IMR-90 (cell line): ENCODE measurements around the gene PAQR9.

Experiments
- CHD1 ChIP-seq: IDR thresholded peaks from 2 replicates; pipeline ENCODE4 v1.6.1; 2012; ENCODE audit warnings: low read depth, low read length, improper control_type of control experiment
- RAD21 ChIP-seq: IDR thresholded peaks from 2 replicates; pipeline ENCODE4 v1.6.1; 2012; ENCODE audit warnings: low read length, improper control_type of control experiment
- SMC3 ChIP-seq: fragments of 150-350 bp; IDR thresholded peaks from 2 replicates; pipeline ENCODE4 v1.6.1; 2016; ENCODE audit warnings: low read depth, mild to moderate bottlenecking, antibody characterized with exemption, low read length, moderate library complexity
- TF ChIP-seq, protein P1 (sequence below): conservative IDR thresholded peaks from 2 replicates; pipeline ENCODE4 v1.5.1; 2012; ENCODE audit warnings: mild to moderate bottlenecking, low read depth, low read length, improper control_type of control experiment
- TF ChIP-seq, protein P2 (sequence below): fragments of 150-350 bp; IDR thresholded peaks from 2 replicates; pipeline ENCODE4 v1.6.1; 2017; ENCODE audit warnings: mild to moderate bottlenecking, antibody characterized with exemption, low read length, low read depth

DNA sequence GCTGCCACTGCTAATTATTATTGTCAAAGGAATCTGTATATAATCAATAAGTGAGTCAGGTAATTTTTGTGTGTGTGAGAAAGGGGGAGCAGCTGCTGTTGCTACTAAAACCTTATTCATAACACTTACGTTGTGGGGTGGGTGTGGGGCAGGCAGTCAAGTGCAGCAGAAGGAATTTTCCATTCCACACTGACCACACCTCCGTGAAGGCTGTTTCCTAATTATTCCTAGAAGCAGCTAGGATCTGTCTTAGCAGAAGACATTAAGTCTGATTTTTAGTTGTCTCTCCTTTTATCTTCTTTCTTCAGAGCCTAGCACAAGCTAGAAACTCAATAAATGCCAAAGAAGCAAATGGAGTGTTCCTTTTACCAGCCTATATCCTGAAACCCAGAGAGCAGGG, 33.9 kb upstream of the PAQR9 start:
- TF ChIP-seq, protein P1, sequence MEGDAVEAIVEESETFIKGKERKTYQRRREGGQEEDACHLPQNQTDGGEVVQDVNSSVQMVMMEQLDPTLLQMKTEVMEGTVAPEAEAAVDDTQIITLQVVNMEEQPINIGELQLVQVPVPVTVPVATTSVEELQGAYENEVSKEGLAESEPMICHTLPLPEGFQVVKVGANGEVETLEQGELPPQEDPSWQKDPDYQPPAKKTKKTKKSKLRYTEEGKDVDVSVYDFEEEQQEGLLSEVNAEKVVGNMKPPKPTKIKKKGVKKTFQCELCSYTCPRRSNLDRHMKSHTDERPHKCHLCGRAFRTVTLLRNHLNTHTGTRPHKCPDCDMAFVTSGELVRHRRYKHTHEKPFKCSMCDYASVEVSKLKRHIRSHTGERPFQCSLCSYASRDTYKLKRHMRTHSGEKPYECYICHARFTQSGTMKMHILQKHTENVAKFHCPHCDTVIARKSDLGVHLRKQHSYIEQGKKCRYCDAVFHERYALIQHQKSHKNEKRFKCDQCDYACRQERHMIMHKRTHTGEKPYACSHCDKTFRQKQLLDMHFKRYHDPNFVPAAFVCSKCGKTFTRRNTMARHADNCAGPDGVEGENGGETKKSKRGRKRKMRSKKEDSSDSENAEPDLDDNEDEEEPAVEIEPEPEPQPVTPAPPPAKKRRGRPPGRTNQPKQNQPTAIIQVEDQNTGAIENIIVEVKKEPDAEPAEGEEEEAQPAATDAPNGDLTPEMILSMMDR, result no peak
- TF ChIP-seq RAD21, result no peak
- TF ChIP-seq, protein P2, sequence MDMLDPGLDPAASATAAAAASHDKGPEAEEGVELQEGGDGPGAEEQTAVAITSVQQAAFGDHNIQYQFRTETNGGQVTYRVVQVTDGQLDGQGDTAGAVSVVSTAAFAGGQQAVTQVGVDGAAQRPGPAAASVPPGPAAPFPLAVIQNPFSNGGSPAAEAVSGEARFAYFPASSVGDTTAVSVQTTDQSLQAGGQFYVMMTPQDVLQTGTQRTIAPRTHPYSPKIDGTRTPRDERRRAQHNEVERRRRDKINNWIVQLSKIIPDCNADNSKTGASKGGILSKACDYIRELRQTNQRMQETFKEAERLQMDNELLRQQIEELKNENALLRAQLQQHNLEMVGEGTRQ, result no peak
- TF ChIP-seq SMC3, result no peak
- no peak for TF ChIP-seq CHD1
